Neural crest cell (in vitro differentiated cells): ENCODE data around the gene MBD4. TPM values are rescaled to one million over a fixed set of nuclear protein-coding genes. Genes with fewer than 3 reads are reported as not detected.

ENCODE experiments used
- DNase-seq: peaks from one replicate; pipeline ENCODE4 v3.0.0; 2021; ENCODE audit warnings: low read depth, mixed read lengths, low spot score
- H3K27ac Mint-ChIP-seq: one replicate; pipeline ENCODE4 v1.8.0; 2021; ENCODE audit warnings: mild to moderate bottlenecking, mixed read lengths; ENCODE audit not compliant: unreplicated experiment
- H3K27me3 Mint-ChIP-seq: 2 replicates; pipeline ENCODE4 v1.8.0; 2021; ENCODE audit warnings: low read depth, mild to moderate bottlenecking, mixed read lengths
- H3K36me3 Mint-ChIP-seq: 2 replicates; pipeline ENCODE4 v1.8.0; 2021; ENCODE audit warnings: low read depth, mild to moderate bottlenecking, mixed read lengths
- H3K4me1 Mint-ChIP-seq: 2 replicates; pipeline ENCODE4 v1.8.0; 2021; ENCODE audit warnings: mixed read lengths
- H3K4me3 Mint-ChIP-seq: one replicate; pipeline ENCODE4 v1.8.0; 2021; ENCODE audit warnings: mild to moderate bottlenecking, mixed read lengths
- H3K9me3 Mint-ChIP-seq: 2 replicates; pipeline ENCODE4 v1.8.0; 2021; ENCODE audit warnings: mixed read lengths
- CTCF ChIP-seq: fragments of 200-600 bp; sonication (generic); conservative IDR thresholded peaks from 2 replicates; pipeline ENCODE4 v1.5.0; 2021; ENCODE audit warnings: antibody characterized with exemption, mild to moderate bottlenecking
- total RNA-seq: library from RNA; stranded (reverse); gene quantifications from 2 replicates; pipeline ENCODE4 v1.2.1, GENCODE V29; 2021

The MBD4 gene
- total RNA-seq, 1 donor from 2014 or later = 37.8 TPM

GRCh38 chr3:129461022-129461421 is 21.3 kb upstream of the MBD4 start:
- Mint-ChIP-seq H3K36me3 (peaks cover 6% of the 10 kb centered on the region), H3K4me3 (no peak overlapping the region), H3K9me3 (no peaks in the 10 kb centered on the region), H3K27me3 (no peaks in the 10 kb centered on the region), H3K27ac (peak overlapping the region; percentile 11), H3K4me1 (peaks cover 15% of the 10 kb centered on the region)
- DNase-seq = no peak
- TF ChIP-seq CTCF = no peak

GRCh38 chr3:129460572-129460971 is 20.8 kb upstream of the MBD4 start:
- no peak for DNase-seq

GRCh38 chr3:129460155-129460554 is 20.4 kb upstream of the MBD4 start:
- Mint-ChIP-seq H3K4me3 (no peak overlapping the region), H3K4me1 (peaks cover 15% of the 10 kb centered on the region)
- TF ChIP-seq CTCF = no peak

More at GRCh38 chr3:129460572-129460971, 20.8 kb upstream of the MBD4 start:
- H3K36me3 Mint-ChIP-seq = peaks cover 6% of the 10 kb centered on the region
- no peaks in the 10 kb centered on the region for H3K9me3 Mint-ChIP-seq
- H3K27ac Mint-ChIP-seq = peak overlapping the region; percentile 11
- H3K27me3 Mint-ChIP-seq = no peaks in the 10 kb centered on the region
- peaks cover 15% of the 10 kb centered on the region for H3K4me1 Mint-ChIP-seq
- H3K4me3 Mint-ChIP-seq = no peak overlapping the region
- TF ChIP-seq CTCF = no peak

GRCh38 chr3:129453732-129454131 is 14.0 kb upstream of the MBD4 start:
- H3K9me3 Mint-ChIP-seq = no peaks in the 10 kb centered on the region
- peaks cover 23% of the 10 kb centered on the region for H3K4me1 Mint-ChIP-seq
- no peak overlapping the region for H3K27ac Mint-ChIP-seq
- no peak for DNase-seq
- peaks cover 18% of the 10 kb centered on the region for H3K36me3 Mint-ChIP-seq
- no peak overlapping the region for H3K4me3 Mint-ChIP-seq
- H3K27me3 Mint-ChIP-seq = no peaks in the 10 kb centered on the region
- no peak for TF ChIP-seq CTCF

More at GRCh38 chr3:129460155-129460554, 20.4 kb upstream of the MBD4 start:
- H3K27ac Mint-ChIP-seq = no peak overlapping the region
- H3K9me3 Mint-ChIP-seq = no peaks in the 10 kb centered on the region
- H3K36me3 Mint-ChIP-seq = peaks cover 6% of the 10 kb centered on the region
- DNase-seq = no peak
- H3K27me3 Mint-ChIP-seq = no peaks in the 10 kb centered on the region

GRCh38 chr3:129449279-129450115 is 9.7 kb upstream of the MBD4 start:
- H3K4me1 Mint-ChIP-seq = peaks cover 28% of the 10 kb centered on the region
- peaks cover 15% of the 10 kb centered on the region for H3K36me3 Mint-ChIP-seq
- no peaks in the 10 kb centered on the region for H3K27me3 Mint-ChIP-seq
- peak overlapping the region; percentile 52 for H3K27ac Mint-ChIP-seq
- H3K4me3 Mint-ChIP-seq = no peak overlapping the region
- no peak for DNase-seq
- TF ChIP-seq CTCF = no peak
- no peaks in the 10 kb centered on the region for H3K9me3 Mint-ChIP-seq
